K562 (cell line): ENCODE data around the gene MDH1B.

ENCODE experiments used
- CTCF ChIP-seq, 3 experiments: IDR thresholded peaks in 2 of 3; conservative IDR thresholded peaks in 1 of 3; 2 replicates each; pipeline ENCODE4 v1.5.1; 2011 to 2012; ENCODE audit warnings: low read length in 3 of 3, mild to moderate bottlenecking in 3 of 3, control low read depth in 2 of 3, improper control_type of control experiment in 1 of 3, inconsistent platforms in 1 of 3, low read depth in 1 of 3, mixed read lengths in 1 of 3, moderate library complexity in 1 of 3; ENCODE audit not compliant: insufficient read depth in 2 of 3
- E2F3 ChIP-seq: fragments of 250-450 bp; sonication (Bioruptor Pico); IDR thresholded peaks from 2 replicates; pipeline ENCODE4 v1.4.0; 2020; ENCODE audit warnings: mild to moderate bottlenecking
- NR3C1 ChIP-seq: sonication (generic); formaldehyde crosslinking; IDR thresholded peaks from 2 replicates; pipeline ENCODE4 v1.8.1; 2022; ENCODE audit warnings: missing genetic modification reagents
- POLR2A ChIP-seq: fragments of 450-650 bp; conservative IDR thresholded peaks from 2 replicates; pipeline ENCODE4 v1.6.1; 2016
- RNF219 ChIP-seq: fragments of 250-450 bp; sonication (Bioruptor Pico); IDR thresholded peaks from 2 replicates; pipeline ENCODE4 v1.5.0; 2022; ENCODE audit warnings: mild to moderate bottlenecking
- SP2 ChIP-seq: IDR thresholded peaks from 2 replicates; pipeline ENCODE4 v1.6.1; 2011; ENCODE audit warnings: mild to moderate bottlenecking, low read depth, low read length, moderate library complexity; ENCODE audit not compliant: poor library complexity, severe bottlenecking; ENCODE audit errors: extremely low read depth
- YBX1 ChIP-seq: fragments of 450-650 bp; IDR thresholded peaks from 2 replicates; pipeline ENCODE4 v1.7.1; 2016; ENCODE audit warnings: mild to moderate bottlenecking
- ZNF436 ChIP-seq: fragments of 250-450, 450-650 bp; sonication (Bioruptor Pico); formaldehyde crosslinking; IDR thresholded peaks from 2 replicates; pipeline ENCODE4 v1.7.0; 2020; ENCODE audit warnings: mild to moderate bottlenecking
- ZNF592 ChIP-seq: fragments of 450-650 bp; IDR thresholded peaks from 2 replicates; pipeline ENCODE4 v1.6.1; 2017; ENCODE audit warnings: antibody characterized with exemption, mild to moderate bottlenecking
- ZNF695 ChIP-seq: fragments of 450-650 bp; formaldehyde crosslinking; IDR thresholded peaks from 2 replicates; pipeline ENCODE4 v1.4.0; 2020; ENCODE audit warnings: mild to moderate bottlenecking, moderate library complexity

- TF ChIP-seq SP2 (no peak), YBX1 (no peak), CTCF (IDR thresholded peaks at IDR 0.05 in 2 of 3, conservative IDR thresholded peaks at IDR 0.05 in 1 of 3; ENCODE audit: insufficient read depth in 2 of 3, low read depth in 1 of 3, low read length in 3 of 3) (peak; percentile 19 to 45 (median 33); a peak in 3 of 6 replicates), ZNF695 (CRISPR knock-in tag) (no peak), NR3C1 (CRISPR knock-in tag) (no peak), ZNF592 (no peak), E2F3 (CRISPR knock-in tag) (no peak), RNF219 (CRISPR knock-in tag) (no peak), ZNF436 (CRISPR knock-in tag) (no peak), POLR2A (no peak)
Measured at GRCh38 chr2:206783718-206784117, 18.6 kb upstream of the MDH1B start.
